DMS114 treated with DMSO at 0.1 percent for 48 hours (cell line): ENCODE results near the gene CLEC1A.

Experiments used
- DNase-seq: peaks from one replicate; lab custom pipeline; 2025; ENCODE audit not compliant: unreplicated experiment; lab: John Stamatoyannopoulos, UW

CLEC1A gene

DNA sequence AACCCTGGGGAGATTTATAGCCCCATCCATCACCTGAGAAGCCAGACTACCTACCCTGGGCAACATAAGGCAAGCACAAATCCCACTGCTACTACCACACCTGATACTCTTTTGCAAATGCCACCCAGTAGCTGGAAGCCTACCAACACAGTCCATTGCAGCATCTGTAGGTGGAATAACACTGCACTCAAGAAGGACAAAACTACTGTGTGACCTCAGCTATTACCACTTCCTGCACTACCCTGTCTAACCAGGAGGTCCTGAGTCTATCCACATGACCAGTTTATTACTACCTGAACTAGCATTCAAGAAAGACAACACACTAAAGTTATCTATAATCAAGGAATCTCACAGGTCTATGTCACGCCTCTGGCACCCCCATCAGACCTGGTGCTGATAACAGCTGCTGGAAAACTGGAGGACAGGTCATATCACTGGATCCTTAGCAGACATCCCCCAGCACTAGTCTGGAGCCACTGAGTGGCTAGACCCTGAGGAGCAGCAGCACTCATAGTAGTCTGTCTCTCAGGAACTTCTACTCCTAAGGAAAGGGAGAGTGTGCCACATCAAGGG, 2.9 kb upstream of the CLEC1A start:
- no peak for DNase-seq

DNA sequence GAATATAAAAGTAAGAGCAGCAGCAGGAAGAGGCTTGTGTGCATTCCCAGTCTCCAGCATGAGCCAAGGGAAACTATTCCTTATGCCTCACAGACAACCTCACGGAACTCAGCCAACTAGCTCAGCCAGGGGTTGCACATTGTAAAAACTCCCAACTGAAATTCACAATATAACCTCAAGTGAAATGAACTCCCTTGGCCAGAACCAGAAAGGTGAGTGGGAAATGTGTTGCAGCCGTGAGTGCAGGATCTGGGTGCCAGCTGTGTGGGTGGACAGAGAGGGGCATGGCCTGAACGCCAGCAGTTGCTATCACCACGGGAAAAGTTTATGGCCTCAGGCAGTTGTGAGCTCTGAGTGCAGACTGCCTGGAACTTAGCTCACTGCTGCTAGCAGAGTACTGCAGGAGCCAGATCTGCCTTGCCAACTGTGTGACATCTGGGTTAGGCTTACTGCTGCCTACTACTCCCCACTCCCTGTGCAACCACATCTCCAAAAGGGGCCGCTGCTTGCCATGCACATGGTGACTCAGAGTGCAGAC, 2.3 kb upstream of the CLEC1A start:
- DNase-seq = no peak

DNA sequence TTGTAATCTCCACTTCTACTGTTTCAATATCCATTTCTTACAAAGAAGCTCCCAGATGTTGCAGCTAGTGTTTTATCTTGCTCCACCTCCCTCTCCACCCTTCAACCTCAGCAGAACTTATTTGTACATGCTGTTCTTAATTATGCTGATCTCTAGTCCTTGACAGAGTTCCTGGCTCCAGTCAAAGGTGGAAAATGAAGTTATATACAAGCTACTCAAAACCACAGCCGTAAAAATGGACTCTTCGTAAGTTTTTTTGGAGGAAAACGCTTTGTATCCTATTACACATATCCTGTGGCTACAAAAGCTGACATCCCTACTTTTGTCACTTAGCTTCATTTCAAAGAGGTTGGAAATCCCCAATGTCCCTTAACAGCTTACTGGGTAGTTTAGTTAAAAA, 1.3 kb downstream of the CLEC1A start:
- no peak for DNase-seq

DNA sequence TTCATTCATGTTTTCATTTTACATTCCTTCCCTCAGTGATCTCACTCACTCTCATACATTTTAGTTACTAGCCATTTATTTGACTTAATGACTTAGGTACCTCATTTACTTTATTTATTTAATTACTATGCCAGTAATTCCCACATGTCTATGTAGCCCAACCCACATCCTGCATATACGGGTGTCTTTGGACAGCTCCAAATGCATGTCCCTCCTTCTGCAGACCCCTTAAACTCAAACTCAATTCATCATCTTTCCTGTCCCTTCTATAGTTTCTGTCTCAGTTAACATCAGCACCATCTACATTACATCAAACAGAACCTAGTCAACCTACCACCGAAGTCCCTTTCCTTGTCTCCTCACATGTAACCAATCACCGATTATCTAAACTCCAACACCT, 2.8 kb downstream of the CLEC1A start:
- DNase-seq = no peak

DNA sequence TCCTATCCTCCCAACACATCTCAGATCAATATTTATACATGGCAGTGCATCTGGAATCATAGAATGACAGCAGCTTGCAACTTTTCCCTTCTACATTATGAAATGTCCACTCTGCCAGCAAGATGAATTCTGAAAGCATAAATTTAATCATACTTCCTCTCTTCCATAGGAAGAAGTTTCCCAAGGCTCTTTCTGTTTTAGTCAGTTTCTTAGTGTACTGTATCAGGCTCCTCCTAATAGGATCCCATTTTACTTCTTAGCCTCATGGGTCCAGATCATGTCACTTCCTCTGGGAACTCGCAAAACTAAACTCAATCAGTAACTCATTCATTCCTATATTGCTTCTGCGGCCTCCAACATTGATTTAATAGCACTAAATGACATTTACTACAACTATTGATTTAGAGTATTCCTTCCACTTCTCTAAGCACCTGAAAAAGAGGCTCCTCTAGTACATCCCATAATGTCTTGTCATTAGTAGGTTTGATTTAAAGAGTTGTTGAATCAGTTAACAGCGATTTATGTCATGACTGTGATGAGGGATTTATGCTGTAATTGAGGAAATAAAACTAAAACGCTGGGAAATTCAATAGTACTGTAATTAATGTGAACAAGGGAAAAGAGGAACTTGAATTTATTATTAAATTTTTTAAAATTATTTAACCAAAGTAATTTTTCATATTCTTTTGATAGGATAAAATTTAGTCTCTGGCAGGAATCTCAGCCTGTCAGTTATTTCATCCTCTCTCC, 4.0 kb downstream of the CLEC1A start:
- DNase-seq = no peak

DNA sequence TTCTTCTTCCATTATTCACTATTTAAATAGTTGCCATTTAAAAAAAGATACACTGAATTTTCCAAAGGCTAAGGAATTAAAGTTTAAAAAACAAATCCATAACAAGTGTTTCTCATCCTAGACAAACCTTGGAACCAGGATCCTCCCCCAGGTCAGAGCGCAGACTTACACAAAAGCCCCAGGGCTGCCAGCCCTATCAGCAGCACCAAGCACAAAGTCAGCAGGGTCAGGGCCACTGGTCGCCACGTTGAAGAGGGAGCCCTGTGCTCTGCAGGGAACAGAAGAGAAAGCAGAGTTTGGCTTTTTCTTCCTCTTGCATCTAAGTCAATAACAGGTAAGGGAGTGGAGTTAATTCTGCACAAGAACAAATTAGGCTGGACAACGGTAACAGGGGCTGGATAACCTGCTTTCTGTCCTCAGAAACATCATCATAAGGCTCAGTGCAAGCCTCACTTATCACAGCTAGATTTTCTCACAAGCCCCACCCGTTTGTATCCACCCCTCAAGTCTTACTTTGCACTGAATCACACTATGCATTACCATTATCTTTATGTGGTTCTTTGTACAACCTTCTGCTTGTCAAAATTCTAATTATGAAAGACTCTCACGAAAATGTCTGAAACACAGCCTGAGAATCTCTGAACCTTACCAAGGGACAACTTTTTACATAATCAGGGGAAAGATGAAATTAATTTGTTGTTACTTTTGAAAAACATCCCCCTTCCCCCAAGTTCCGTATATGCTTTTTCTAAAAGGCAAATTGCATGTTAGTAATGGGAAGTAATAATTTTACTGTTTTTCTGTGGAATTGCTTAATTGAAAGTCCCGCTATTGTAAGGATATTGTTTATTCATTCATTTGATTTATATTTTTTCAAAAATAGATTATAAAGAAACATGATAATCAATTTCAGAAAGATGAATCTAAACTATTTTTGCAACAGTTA, 9.6 kb downstream of the CLEC1A start:
- no peak for DNase-seq

DNA sequence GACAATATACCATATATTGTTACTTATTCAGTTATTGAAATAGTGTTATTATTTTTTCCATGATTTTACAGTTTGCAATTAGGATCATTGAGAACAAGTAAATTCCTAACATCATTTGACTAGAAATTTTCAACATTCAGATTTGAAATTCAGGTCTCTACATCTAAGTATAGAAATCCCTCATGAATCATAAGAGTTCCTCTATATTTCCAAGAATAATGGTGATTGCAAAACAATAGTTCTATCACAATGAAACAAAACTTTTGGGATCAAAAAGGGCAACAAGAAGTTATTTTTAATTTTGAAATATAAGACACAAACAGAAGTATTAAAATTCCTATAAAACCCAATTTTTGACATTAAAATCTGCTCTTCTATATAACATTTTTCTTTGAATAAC, 10.8 kb downstream of the CLEC1A start:
- DNase-seq = no peak

DNA sequence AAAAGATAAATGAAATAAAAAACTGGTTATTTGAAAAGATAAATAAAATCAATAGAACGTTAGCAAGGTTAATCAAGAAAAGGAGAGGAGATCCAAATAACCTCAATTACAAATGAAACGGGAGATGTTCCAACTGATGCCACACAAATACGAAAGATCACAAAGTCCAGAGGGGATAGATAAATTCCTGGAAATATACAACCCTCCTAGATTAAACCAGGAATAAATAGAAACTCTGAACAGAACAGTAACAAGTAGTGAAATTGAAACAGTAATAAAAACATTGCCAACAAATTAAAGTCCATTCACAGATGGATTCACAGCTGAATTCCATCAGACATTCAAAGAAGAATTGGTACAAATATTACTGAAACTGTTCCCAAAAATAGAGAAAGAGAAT, 12.4 kb downstream of the CLEC1A start:
- no peak for DNase-seq

DNA sequence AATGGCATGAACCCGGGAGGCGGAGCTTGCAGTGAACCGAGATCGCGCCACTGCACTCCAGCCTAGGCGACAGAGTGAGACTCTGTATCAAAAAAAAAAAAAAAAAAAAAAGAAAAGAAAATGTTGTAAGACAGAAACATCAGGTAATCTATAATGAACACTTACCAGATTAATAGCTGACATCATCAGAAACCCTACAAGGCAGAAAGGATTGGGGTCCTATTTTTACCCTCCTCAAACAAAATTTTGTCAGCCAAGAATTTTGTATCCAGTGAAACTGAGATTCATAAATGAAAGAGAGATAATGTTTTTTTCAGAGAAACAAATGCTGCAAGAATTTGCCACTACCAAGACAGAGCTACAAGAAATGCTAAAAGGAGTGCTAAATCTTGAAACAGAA, 14.1 kb downstream of the CLEC1A start:
- no peak for DNase-seq

DNA sequence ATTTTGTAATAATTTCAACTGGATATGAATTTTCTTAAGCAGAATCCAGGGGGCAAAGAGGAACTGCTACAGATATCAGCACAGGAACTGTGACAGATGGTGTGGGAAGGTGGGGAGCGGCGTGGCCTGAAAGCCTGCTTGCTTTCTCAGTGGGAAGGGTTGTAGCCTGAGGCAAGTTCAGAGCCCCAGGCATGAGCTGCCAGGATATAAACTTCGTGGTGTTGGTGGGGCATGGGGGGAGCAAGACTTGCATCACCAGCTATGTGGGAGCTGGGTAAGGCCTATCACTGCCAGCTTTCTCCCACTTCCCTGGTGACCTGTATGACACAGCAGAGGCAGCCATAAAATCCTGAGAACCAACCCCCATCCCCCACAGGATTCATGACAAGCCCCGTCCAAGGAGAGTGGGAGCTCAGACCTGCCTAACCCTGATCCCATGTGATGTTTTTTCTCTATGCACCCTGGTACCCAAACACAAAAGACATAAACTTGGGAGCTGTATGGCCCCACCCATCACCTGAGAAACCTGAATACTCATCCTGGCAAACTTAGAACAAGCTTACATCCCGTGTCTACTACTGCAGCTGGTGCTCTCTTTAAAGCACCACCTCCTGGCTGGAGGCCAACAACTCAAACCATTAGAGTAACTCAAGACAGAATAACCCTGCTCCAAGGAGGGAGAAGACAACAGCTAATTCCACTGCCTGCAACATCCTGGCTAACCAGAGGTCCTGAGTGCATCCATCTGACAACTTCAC, 16.5 kb downstream of the CLEC1A start:
- DNase-seq = no peak

DNA sequence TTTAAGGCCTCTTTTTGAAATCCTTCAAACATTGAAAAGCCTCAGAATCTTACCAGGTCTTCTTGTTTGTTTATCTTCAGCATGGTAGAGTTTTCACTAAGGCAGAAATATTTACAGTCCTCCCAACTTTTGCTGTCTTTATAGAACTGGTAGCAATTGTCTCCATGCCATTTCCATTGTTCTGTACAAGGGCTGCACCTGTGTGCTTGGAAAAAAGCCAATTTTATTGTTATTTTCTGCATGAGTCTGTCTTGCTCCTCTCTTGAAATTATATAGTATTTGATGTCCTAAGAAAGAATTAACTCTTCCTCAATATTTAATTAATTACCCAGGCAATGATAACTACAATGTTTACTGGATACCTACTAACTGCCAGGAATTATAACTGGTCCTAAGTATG, 23.3 kb downstream of the CLEC1A start:
- no peak for DNase-seq

DNA sequence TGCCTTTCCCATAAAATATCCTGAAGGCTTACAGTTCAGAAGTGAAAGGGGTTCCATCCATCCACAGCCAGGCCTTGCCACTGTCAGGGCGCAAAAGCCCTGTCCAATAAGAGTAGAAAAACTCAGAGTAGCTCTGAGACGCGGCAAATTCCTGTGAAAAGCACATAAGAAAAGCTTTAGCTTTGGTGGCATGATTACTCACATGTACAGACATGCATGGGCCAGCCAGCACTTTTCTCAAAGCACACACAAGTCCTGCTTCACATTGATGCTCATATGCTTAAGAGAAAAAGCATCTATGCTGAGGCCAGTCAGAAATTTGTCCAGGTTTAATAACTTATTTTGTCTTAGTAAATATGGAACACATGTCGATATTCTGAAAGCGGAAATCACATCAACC, 25.5 kb downstream of the CLEC1A start:
- no peak for DNase-seq

DNA sequence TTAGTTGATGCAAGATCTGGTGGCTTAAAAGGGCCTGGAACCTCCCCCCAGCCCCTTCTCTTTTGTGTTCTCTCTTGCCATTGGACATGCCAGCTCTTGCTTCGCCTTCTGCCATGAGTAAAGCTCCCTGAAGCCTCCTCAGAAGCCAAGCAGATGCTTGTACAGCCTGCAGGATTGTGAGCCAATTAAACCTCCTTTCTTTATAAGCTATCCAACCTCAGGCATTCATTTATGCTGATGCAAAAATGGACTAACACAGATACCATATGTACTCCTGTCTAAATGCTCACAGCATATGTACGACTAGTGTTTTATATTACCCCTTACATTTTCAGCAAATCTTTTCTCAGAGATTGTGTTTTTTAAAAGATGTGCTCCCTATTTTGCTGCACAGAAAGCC, 26.7 kb downstream of the CLEC1A start:
- DNase-seq = no peak

DNA sequence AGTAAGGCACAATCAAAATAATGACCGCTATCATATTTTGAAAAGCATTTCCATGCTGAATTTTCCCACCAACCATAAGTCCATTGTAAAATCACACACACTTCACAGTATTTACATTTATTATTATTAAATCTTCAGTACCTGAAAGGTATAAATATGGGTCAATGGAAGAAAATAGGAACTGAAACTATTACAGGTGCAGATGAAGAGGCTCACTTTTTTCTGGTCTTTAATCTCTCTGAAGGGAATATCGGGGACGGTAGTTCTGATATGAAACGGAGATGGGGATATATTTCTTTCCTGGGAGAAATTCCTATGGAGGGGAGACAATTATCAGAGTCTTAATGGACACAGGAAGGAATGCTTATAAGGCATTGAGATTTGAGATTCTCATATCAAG, 28.4 kb downstream of the CLEC1A start:
- no peak for DNase-seq

DNA sequence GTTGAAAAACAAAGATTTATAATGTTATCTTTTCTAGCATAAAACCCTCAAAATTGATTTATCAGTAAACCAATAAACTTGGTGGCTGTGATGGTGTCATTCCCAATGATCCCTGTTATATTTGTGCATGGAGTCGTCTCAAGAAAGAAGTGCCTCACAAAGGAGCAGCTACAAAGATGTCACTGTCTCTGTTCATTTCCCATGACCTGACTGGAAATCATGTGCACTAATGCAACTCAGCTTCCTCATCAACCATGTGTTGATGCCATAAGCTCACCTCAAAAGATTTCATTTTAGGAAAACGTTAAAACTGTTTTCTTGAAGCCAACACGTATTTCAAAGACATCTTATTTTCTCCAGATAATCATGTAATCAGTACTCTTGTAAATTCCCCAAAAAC, 28.8 kb downstream of the CLEC1A start:
- no peak for DNase-seq

DNA sequence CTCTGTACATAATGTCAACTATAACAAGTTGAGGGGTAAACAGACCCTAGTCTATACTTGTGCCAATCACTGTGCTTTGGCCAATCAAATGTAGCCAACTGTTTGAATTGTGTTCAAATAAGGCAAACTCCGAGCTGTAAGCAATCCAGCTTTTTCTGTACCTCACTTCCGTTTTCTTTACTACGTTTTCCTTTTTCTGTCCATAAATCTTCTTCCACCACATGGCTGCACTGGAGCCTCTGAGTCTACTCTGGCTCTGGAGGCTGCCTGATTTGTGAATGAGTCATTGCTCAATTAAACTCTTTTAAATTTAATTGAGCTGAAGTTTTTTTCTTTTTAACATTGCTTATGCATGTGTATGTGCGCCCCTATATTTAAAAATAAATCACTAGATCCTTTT, 29.7 kb downstream of the CLEC1A start:
- DNase-seq = no peak

DNA sequence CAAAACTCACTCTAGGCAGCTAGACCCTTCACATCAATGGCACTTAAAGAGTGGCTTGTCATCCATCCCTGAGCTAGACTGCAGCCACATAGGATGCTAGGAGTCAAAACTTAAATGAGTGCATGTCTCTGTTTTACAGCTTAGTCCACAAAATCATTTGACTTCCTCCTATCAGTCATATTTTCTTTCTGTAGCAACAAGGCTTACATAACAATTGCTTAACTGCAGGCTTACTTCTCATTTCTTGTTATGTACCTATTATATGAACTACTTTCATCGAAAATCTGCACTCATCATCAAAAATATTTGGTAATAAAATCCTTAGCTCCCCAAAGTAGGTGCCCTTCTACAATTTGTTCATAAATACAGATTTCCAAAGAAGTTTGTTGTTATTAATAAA, 30.1 kb downstream of the CLEC1A start:
- DNase-seq = no peak

DNA sequence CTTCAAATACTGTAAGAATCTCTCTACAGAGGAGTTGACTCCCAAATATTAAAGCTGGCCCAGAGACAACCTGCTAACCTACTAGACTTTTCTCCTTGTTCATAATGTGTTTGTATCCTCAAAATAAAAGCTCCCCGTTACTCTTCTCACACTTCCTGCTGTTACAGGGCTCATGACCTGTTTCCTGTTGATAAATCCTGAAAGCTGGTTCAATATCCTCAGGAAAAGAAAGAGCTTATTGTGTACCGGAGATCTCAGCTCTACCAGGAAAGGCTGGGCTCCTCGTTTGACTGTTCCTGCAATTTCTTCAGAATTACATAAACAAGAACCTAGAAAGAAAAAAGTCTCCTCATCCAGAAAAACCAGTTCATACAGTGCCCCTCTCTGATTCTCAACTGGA, 30.8 kb downstream of the CLEC1A start:
- no peak for DNase-seq

DNA sequence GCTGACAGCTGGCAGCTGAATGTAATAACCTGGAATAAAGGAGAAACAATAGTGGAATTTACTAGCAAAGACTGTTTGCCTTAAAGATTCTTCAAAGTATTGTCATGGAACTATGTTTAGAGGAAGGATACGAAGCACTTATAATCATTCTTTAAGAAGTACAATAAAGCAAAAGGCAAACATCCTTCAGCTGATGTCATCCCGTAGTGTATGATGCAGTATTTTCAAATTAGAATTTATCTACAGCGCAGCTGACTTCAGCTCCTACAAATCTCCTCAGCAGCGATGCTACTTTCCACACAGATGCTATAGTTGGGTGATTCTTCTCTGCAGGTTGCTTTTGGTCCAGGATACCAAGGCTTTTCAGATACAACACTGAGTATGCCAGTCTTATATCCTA, 31.5 kb downstream of the CLEC1A start:
- DNase-seq = no peak

DNA sequence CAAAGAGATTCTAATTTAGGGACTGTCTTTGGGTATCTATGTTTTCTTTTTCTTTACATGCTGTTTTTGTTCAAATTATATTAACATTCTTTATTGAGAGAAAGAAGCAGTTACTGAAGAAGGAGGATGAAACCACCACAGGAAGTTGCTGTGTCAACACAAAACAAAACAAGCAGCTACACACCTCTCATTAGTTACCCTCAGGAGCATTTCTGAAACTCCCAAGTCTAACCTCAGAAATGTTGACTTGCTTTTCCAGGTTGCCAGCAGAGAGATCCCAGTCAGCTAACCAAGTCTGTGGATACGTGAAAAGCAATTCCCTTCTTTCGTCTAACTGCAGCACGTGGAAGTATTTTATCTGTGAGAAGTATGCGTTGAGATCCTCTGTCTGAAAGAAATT, 33.5 kb downstream of the CLEC1A start:
- DNase-seq = no peak

DNA sequence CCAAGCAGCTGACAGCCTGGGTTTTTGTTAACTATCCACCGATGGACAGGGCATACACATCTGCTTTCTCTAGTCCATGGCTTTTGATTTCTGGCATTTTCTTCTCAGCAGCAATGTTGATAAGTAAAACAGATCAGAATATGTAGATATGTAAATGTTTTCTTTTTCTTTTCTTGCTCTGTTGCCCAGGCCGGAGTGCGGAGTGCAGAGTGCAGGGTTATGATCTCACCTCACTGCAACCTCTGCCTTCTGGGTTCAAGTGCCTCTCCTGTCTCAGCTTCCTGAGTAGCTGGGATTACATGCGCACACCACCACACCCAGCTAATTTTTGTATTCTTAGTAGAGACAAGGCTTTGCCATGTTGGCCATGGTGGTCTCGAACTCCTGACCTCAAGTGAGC, 40.4 kb downstream of the CLEC1A start:
- no peak for DNase-seq
